Measurements from ENCODE around the gene MUC4. TPM values are rescaled to one million over a fixed set of nuclear protein-coding genes. Genes with fewer than 3 reads are reported as not detected.
"Not testable (repeated sequence)": the region's sequence is repeated elsewhere in the genome, so short reads cannot be mapped to it uniquely, and the experiment has no call there.

The MUC4 gene
- polyA plus RNA-seq, 1 experiment = not detected

GRCh38 chr3:195715134-195715533 lies 96.6 kb downstream of the MUC4 start:
- CTCF ChIA-PET = no interaction called here

GRCh38 chr3:195714380-195715011 lies 97.2 kb downstream of the MUC4 start:
- H3K4me3 ChIP-seq (ENCODE audit: low read depth, low read length) = no peak overlapping the region
- H3K27me3 ChIP-seq (ENCODE audit: control insufficient read depth, insufficient read depth, low read length) = peaks cover 24% of the 10 kb centered on the region
- no peak for DNase-seq (ENCODE audit: low read depth, low spot score)
- no peak overlapping the region for H3K27ac ChIP-seq (ENCODE audit: low read depth, low read length)
- POLR2A ChIA-PET = no interaction called here
- CTCF ChIA-PET = no interaction called here
- no peaks in the 10 kb centered on the region; the same call in 1 of the 2 replicates for H3K9me3 ChIP-seq (ENCODE audit: control insufficient read depth, insufficient read depth, low read length)
- TF ChIP-seq CTCF (IDR thresholded peaks at IDR 0.05; ENCODE audit: low read depth, low read length) = no peak

More at GRCh38 chr3:195715134-195715533, 96.6 kb downstream of the MUC4 start:
- POLR2A ChIA-PET = no interaction called here
- Histone ChIP-seq H3K9me3 (ENCODE audit: control insufficient read depth, insufficient read depth, low read length) (no peaks in the 10 kb centered on the region; the same call in 1 of the 2 replicates), H3K27ac (ENCODE audit: low read depth, low read length) (no peak overlapping the region), H3K4me3 (ENCODE audit: low read depth, low read length) (no peak overlapping the region), H3K27me3 (ENCODE audit: control insufficient read depth, insufficient read depth, low read length) (peaks cover 24% of the 10 kb centered on the region)
- TF ChIP-seq CTCF (IDR thresholded peaks at IDR 0.05; ENCODE audit: low read depth, low read length) = no peak
- no peak for DNase-seq (ENCODE audit: low read depth, low spot score)

GRCh38 chr3:195713150-195713549 lies 98.6 kb downstream of the MUC4 start:
- H3K9me3 ChIP-seq (ENCODE audit: control insufficient read depth, insufficient read depth, low read length); H3K4me3 ChIP-seq (ENCODE audit: low read depth, low read length); DNase-seq (ENCODE audit: low read depth, low spot score); POLR2A ChIA-PET; CTCF ChIA-PET; H3K27ac ChIP-seq (ENCODE audit: low read depth, low read length): not testable (repeated sequence)
- peaks cover 18% of the 10 kb centered on the region for H3K27me3 ChIP-seq (ENCODE audit: control insufficient read depth, insufficient read depth, low read length)

GRCh38 chr3:195712535-195712910 lies 99.2 kb downstream of the MUC4 start:
- H3K9me3 ChIP-seq (ENCODE audit: control insufficient read depth, insufficient read depth, low read length); CTCF ChIA-PET; POLR2A ChIA-PET; H3K27ac ChIP-seq (ENCODE audit: low read depth, low read length); DNase-seq (ENCODE audit: low read depth, low spot score); H3K4me3 ChIP-seq (ENCODE audit: low read depth, low read length): not testable (repeated sequence)
- H3K27me3 ChIP-seq (ENCODE audit: control insufficient read depth, insufficient read depth, low read length) = peaks cover 12% of the 10 kb centered on the region

GRCh38 chr3:195711813-195712534 lies 99.8 kb downstream of the MUC4 start:
- Histone ChIP-seq H3K27ac (ENCODE audit: low read depth, low read length) (no peak overlapping the region), H3K27me3 (ENCODE audit: control insufficient read depth, insufficient read depth, low read length) (peaks cover 7% of the 10 kb centered on the region), H3K9me3 (ENCODE audit: control insufficient read depth, insufficient read depth, low read length) (no peaks in the 10 kb centered on the region; the same call in 1 of the 2 replicates), H3K4me3 (ENCODE audit: low read depth, low read length) (no peak overlapping the region)
- no peak for DNase-seq (ENCODE audit: low read depth, low spot score)
- TF ChIP-seq CTCF (IDR thresholded peaks at IDR 0.05; ENCODE audit: low read depth, low read length) = no peak
- ChIA-PET CTCF (no interaction called here), POLR2A (no interaction called here)

GRCh38 chr3:195711091-195711812 lies 100.5 kb downstream of the MUC4 start:
- POLR2A ChIA-PET; H3K27ac ChIP-seq (ENCODE audit: low read depth, low read length); DNase-seq (ENCODE audit: low read depth, low spot score); H3K27me3 ChIP-seq (ENCODE audit: control insufficient read depth, insufficient read depth, low read length); H3K4me3 ChIP-seq (ENCODE audit: low read depth, low read length); CTCF ChIA-PET; H3K9me3 ChIP-seq (ENCODE audit: control insufficient read depth, insufficient read depth, low read length): not testable (repeated sequence)

- H3K27me3 ChIP-seq (ENCODE audit: control insufficient read depth, insufficient read depth, low read length); H3K27ac ChIP-seq (ENCODE audit: low read depth, low read length); CTCF ChIA-PET; H3K4me3 ChIP-seq (ENCODE audit: low read depth, low read length); H3K9me3 ChIP-seq (ENCODE audit: control insufficient read depth, insufficient read depth, low read length); DNase-seq (ENCODE audit: low read depth, low spot score); POLR2A ChIA-PET: not testable (repeated sequence)
Measured at GRCh38 chr3:195710126-195710905, 101.4 kb downstream of the MUC4 start.
